SK-N-SH (cell line): Measurements from ENCODE around the gene KRT81. TPM values are rescaled to one million over a fixed set of nuclear protein-coding genes. Genes with fewer than 3 reads are reported as not detected.

Experiments
- CTCF ChIA-PET: fragments of 300-600, 350-600 bp; formaldehyde crosslinking; extraction: SDS; loops from one replicate; lab custom pipeline; 2021; lab: Yijun Ruan, JAX
- POLR2A ChIA-PET: fragments of 350-600 bp; sonication (Branson Sonifier 250); formaldehyde crosslinking; extraction: SDS; loops from one replicate; lab custom pipeline; 2020; ENCODE audit warnings: antibody characterized with exemption, inconsistent platforms; lab: Yijun Ruan, JAX
- DNase-seq: peaks from one replicate; pipeline ENCODE4 v3.0.0; 2012
- H2AFZ ChIP-seq: fragments of 200-600 bp; sonication (generic); 2 replicates; pipeline ENCODE4 v1.8.1; 2016; ENCODE audit warnings: antibody characterized with exemption, mild to moderate bottlenecking, low read depth
- H3F3A ChIP-seq: fragments of 200-600 bp; sonication (generic); replicated peaks from 2 replicates; pipeline ENCODE3; 2016; ENCODE audit warnings: antibody characterized with exemption, mild to moderate bottlenecking; ENCODE audit not compliant: insufficient read depth
- H3K27ac ChIP-seq, 2 experiments: fragments of 200-500 bp in 1 of 2; fragments of 200-600 bp in 1 of 2; sonication (Bioruptor generic) in 1 of 2; sonication (generic), shearing (Covaris generic) in 1 of 2; 2 replicates each; pipeline versions ENCODE4 v1.5.1 to v1.6.1; 2014 to 2016; ENCODE audit warnings: low read depth in 2 of 2, inconsistent platforms in 1 of 2, low read length in 1 of 2, mild to moderate bottlenecking in 1 of 2, mixed read lengths in 1 of 2
- H3K27me3 ChIP-seq: fragments of 200-600 bp; sonication (generic), shearing (Covaris generic); 2 replicates; pipeline ENCODE4 v1.6.1; 2016; ENCODE audit warnings: mixed run types; ENCODE audit not compliant: insufficient read depth
- H3K36me3 ChIP-seq, 2 experiments: fragments of 200-500 bp in 1 of 2; fragments of 200-600 bp in 1 of 2; sonication (Bioruptor generic) in 1 of 2; sonication (generic) in 1 of 2; replicated peaks in 1 of 2; 2 replicates each; pipeline versions ENCODE3 to v1.5.1; 2014 to 2016; ENCODE audit warnings: low read length in 1 of 2, mild to moderate bottlenecking in 1 of 2; ENCODE audit not compliant: insufficient read depth in 2 of 2, control insufficient read depth in 1 of 2
- H3K4me1 ChIP-seq, 2 experiments: fragments of 200-500 bp in 1 of 2; fragments of 200-600 bp in 1 of 2; sonication (Bioruptor generic) in 1 of 2; sonication (generic), shearing (Covaris generic) in 1 of 2; 2 replicates each; pipeline versions ENCODE4 v1.5.1 to v1.6.1; 2014 to 2016; ENCODE audit warnings: low read depth in 1 of 2, low read length in 1 of 2, mixed run types in 1 of 2; ENCODE audit not compliant: insufficient read depth in 2 of 2, control insufficient read depth in 1 of 2
- H3K4me2 ChIP-seq: fragments of 200-600 bp; sonication (generic), shearing (Covaris generic); 2 replicates; pipeline ENCODE4 v1.6.1; 2017; ENCODE audit warnings: mixed run types
- H3K4me3 ChIP-seq, 2 experiments: fragments of 200-500 bp in 1 of 2; fragments of 200-600 bp in 1 of 2; sonication (Bioruptor generic) in 1 of 2; sonication (generic), shearing (Covaris generic) in 1 of 2; 2 replicates each; pipeline versions ENCODE4 v1.5.1 to v1.8.1; 2014 to 2016; ENCODE audit warnings: low read depth in 2 of 2, inconsistent platforms in 1 of 2, low read length in 1 of 2, mild to moderate bottlenecking in 1 of 2, mixed read lengths in 1 of 2, moderate library complexity in 1 of 2
- H3K79me2 ChIP-seq: fragments of 200-600 bp; sonication (generic); 2 replicates; pipeline ENCODE4 v1.8.1; 2017; ENCODE audit warnings: mild to moderate bottlenecking; ENCODE audit not compliant: insufficient read depth
- H3K9ac ChIP-seq: fragments of 200-600 bp; sonication (generic); 2 replicates; pipeline ENCODE4 v1.6.1; 2017; ENCODE audit warnings: mixed run types
- H3K9me2 ChIP-seq: fragments of 200-600 bp; sonication (generic); 2 replicates; pipeline ENCODE4 v1.6.1; 2017; ENCODE audit warnings: mixed run types
- H3K9me3 ChIP-seq: fragments of 200-600 bp; sonication (generic); 2 replicates; pipeline ENCODE4 v1.6.1; 2017; ENCODE audit warnings: mixed run types, mild to moderate bottlenecking, moderate library complexity
- H4K20me1 ChIP-seq: fragments of 200-600 bp; sonication (generic); 2 replicates; pipeline ENCODE4 v1.6.1; 2017; ENCODE audit warnings: mild to moderate bottlenecking, mixed run types; ENCODE audit not compliant: insufficient read depth
- CHD2 ChIP-seq: fragments of 150-350 bp; IDR thresholded peaks from 2 replicates; pipeline ENCODE4 v1.6.1; 2018; ENCODE audit warnings: low read length; ENCODE audit not compliant: partially characterized antibody
- ELF1 ChIP-seq: IDR thresholded peaks from 2 replicates; pipeline ENCODE4 v1.4.0; 2012
- EZH2phosphoT487 ChIP-seq: fragments of 200-600 bp; sonication (generic); IDR thresholded peaks from 2 replicates; pipeline ENCODE4 v1.6.1; 2017; ENCODE audit warnings: low read depth, mixed run types, mild to moderate bottlenecking, antibody characterized with exemption, moderate library complexity, borderline replicate concordance
- FOXJ3 ChIP-seq: sonication (generic); formaldehyde crosslinking; IDR thresholded peaks from 2 replicates; pipeline ENCODE4 v1.5.1; 2020; ENCODE audit warnings: mild to moderate bottlenecking, missing genetic modification reagents
- GABPA ChIP-seq: IDR thresholded peaks from 2 replicates; pipeline ENCODE4 v1.4.0; 2012; ENCODE audit warnings: low read depth, mild to moderate bottlenecking
- NFIC ChIP-seq: IDR thresholded peaks from 2 replicates; pipeline ENCODE4 v1.4.0; 2012; ENCODE audit warnings: borderline replicate concordance
- NRF1 ChIP-seq: IDR thresholded peaks from 2 replicates; pipeline ENCODE4 v1.6.1; 2012; ENCODE audit warnings: low read depth, mild to moderate bottlenecking, low read length
- RFX5 ChIP-seq: IDR thresholded peaks from 2 replicates; pipeline ENCODE4 v1.6.1; 2012; ENCODE audit warnings: mild to moderate bottlenecking, improper control_type of control experiment, low read length
- SIN3A ChIP-seq: IDR thresholded peaks from 2 replicates; pipeline ENCODE4 v1.6.1; 2012; ENCODE audit warnings: low read depth, mild to moderate bottlenecking, low read length, moderate library complexity, borderline replicate concordance
- SMC3 ChIP-seq: IDR thresholded peaks from 2 replicates; pipeline ENCODE4 v1.6.1; 2012; ENCODE audit warnings: low read depth, low read length, improper control_type of control experiment
- WGBS: methylation state at CpG from one replicate; pipeline ENCODE4 v1.1.6; 2017; ENCODE audit warnings: low lambda C conversion rate; 5-methylcytosine and 5-hydroxymethylcytosine counted together
- polyA plus RNA-seq, 3 experiments: library from polyadenylated mRNA; depleted of rRNA; stranded (reverse); fragments of >200 nt; gene quantifications; 2 replicates each; pipeline ENCODE4 v1.2.3, GENCODE V29; 2012
- TF ChIP-seq, protein P1 (sequence below): fragments of 150-350 bp; IDR thresholded peaks from 2 replicates; pipeline ENCODE4 v1.6.1; 2016; ENCODE audit warnings: mild to moderate bottlenecking, low read depth, low read length
- TF ChIP-seq, protein P2 (sequence below): IDR thresholded peaks from 2 replicates; pipeline ENCODE4 v1.4.0; 2012; ENCODE audit warnings: low read depth
- TF ChIP-seq, protein P3 (sequence below): IDR thresholded peaks from 2 replicates; pipeline ENCODE4 v1.4.0; 2012; ENCODE audit warnings: low read depth, borderline replicate concordance
- TF ChIP-seq, protein P4 (sequence below): IDR thresholded peaks from 2 replicates; pipeline ENCODE4; 2012

Gene KRT81
- polyA plus RNA-seq, 1 of the 3 experiments (the other 2 are of a cell fraction), result 1.9 TPM

DNA sequence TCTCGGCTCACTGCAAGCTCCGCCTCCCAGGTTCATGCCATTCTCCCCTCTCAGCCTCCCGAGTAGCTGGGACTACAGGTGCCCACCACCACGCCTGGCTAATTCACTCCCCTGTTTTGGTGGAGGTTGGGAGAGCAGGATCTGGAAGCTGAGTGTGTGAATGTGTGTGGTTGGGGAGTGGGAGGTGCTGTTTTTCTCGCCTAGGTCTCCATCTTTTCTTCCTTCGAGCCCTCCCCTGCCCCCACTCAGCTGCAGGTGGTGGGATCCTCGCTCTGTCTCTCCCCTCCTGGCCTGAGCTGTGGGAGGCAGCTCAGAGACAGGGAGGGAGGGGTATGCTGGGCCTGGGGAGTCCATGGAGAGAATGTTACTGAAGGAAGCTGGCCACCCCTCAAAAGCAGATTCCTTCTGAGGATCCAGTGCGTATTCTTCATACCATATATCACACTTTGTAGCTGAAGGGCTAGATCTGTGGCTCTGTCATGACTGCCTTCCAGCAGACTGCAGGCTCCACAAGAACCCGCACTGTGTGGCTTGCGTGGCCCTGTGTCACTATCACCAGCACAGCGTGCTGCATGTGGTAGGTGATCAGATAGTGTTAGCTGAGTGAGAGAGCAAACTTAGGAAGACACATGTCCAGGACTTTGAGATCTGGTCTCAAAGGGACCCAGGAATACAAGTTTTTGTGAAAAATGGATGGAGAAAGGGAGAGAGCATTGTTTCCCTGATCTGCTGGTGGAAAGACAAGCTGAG is 27.1 kb upstream of the KRT81 start:
- WGBS, result 61% methylated on average over 11 of the region's 11 CpGs
- no peak for DNase-seq
- H4K20me1 ChIP-seq, result no peaks in the 10 kb centered on the region

DNA sequence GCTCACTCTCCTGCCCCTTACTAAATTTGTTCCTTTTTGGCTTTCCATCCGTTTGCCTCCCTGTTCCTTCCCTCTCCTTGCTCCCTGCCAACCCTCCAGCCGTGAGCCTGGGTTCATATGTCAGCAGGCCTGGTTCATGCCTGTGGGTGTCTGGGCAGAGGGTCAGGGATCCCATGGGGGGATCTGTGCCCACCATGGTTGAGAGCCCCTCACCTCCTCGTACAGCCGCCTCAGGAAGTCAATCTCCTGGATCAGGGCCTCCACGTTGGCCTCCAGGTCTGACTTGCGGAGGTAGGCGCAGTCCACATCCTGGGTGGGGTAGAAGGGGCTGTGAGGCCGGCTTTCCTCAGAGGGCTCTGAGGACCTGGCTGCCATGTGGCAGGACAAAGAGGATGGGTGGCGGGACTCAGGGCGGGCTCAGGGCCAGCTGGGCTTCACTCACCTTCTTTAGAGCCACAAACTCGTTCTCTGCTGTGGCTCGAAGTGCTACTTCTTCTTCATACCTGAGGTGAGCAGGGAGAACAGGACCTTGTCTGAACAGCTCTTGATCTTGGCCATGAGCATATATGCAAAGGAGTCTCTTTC is 26.2 kb upstream of the KRT81 start:
- no peak overlapping the region for H3K27ac ChIP-seq
- no peaks in the 10 kb centered on the region for H3K79me2 ChIP-seq
- CTCF ChIA-PET, result interaction anchor here (1.8 to 13.3 kb wide), 6 partner anchors 6 to 562 kb away, joined by 6 to 218 read pairs (median 30); partner anchors contain the start of gene KRT83
- WGBS, result 62% methylated on average over 12 of the region's 12 CpGs
- H2AFZ ChIP-seq, result no peak overlapping the region
- no peak overlapping the region for H3K9ac ChIP-seq
- no peaks in the 10 kb centered on the region for H3K9me3 ChIP-seq
- POLR2A ChIA-PET, result no interaction called here
- H3K4me3 ChIP-seq, result no peak overlapping the region
- H3K4me2 ChIP-seq, result no peak overlapping the region
- H3F3A ChIP-seq, result no peaks in the 10 kb centered on the region
- no peak for DNase-seq
- H4K20me1 ChIP-seq, result no peaks in the 10 kb centered on the region
- H3K4me1 ChIP-seq, result no peaks in the 10 kb centered on the region
- H3K27me3 ChIP-seq, result no peaks in the 10 kb centered on the region; the same call in 1 of the 2 replicates
- H3K36me3 ChIP-seq, result no peaks in the 10 kb centered on the region
- no peaks in the 10 kb centered on the region for H3K9me2 ChIP-seq
- TF ChIP-seq GABPA (no peak), NFIC (no peak), EZH2phosphoT487 (no peak), CHD2 (no peak), NRF1 (no peak), ELF1 (no peak), SIN3A (no peak), RFX5 (no peak)
- TF ChIP-seq, protein P1, sequence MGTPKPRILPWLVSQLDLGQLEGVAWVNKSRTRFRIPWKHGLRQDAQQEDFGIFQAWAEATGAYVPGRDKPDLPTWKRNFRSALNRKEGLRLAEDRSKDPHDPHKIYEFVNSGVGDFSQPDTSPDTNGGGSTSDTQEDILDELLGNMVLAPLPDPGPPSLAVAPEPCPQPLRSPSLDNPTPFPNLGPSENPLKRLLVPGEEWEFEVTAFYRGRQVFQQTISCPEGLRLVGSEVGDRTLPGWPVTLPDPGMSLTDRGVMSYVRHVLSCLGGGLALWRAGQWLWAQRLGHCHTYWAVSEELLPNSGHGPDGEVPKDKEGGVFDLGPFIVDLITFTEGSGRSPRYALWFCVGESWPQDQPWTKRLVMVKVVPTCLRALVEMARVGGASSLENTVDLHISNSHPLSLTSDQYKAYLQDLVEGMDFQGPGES, result no peak
- TF ChIP-seq, protein P2, sequence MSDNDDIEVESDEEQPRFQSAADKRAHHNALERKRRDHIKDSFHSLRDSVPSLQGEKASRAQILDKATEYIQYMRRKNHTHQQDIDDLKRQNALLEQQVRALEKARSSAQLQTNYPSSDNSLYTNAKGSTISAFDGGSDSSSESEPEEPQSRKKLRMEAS, result no peak
- TF ChIP-seq, protein P3, sequence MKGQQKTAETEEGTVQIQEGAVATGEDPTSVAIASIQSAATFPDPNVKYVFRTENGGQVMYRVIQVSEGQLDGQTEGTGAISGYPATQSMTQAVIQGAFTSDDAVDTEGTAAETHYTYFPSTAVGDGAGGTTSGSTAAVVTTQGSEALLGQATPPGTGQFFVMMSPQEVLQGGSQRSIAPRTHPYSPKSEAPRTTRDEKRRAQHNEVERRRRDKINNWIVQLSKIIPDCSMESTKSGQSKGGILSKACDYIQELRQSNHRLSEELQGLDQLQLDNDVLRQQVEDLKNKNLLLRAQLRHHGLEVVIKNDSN, result no peak
- TF ChIP-seq, protein P4, sequence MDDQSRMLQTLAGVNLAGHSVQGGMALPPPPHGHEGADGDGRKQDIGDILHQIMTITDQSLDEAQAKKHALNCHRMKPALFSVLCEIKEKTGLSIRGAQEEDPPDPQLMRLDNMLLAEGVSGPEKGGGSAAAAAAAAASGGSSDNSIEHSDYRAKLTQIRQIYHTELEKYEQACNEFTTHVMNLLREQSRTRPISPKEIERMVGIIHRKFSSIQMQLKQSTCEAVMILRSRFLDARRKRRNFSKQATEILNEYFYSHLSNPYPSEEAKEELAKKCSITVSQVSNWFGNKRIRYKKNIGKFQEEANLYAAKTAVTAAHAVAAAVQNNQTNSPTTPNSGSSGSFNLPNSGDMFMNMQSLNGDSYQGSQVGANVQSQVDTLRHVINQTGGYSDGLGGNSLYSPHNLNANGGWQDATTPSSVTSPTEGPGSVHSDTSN, result no peak
- TF ChIP-seq, all 33 proteins: peak for 0

More for the DNA sequence above, 27.1 kb upstream of the KRT81 start:
- Histone ChIP-seq H2AFZ (no peak overlapping the region), H3K36me3 (no peaks in the 10 kb centered on the region), H3K4me3 (no peak overlapping the region), H3K27me3 (no peaks in the 10 kb centered on the region; the same call in 1 of the 2 replicates), H3K9me3 (no peaks in the 10 kb centered on the region), H3K9ac (no peak overlapping the region), H3K4me1 (no peaks in the 10 kb centered on the region), H3F3A (no peaks in the 10 kb centered on the region), H3K79me2 (no peaks in the 10 kb centered on the region), H3K27ac (no peak overlapping the region), H3K4me2 (no peak overlapping the region), H3K9me2 (no peaks in the 10 kb centered on the region)
- TF ChIP-seq FOXJ3 (CRISPR knock-in tag), result no peak
- TF ChIP-seq SMC3, result no peak
- TF ChIP-seq, protein P2, result no peak
- POLR2A ChIA-PET, result no interaction called here
- CTCF ChIA-PET, result interaction anchor here (0.7 to 12.6 kb wide), 18 partner anchors 8 to 561 kb away, joined by 3 to 218 read pairs (median 5); no protein-coding TSS in a partner anchor
